HCT116 (cell line): ENCODE data around the gene XK.

Experiments used
- CEBPB ChIP-seq: IDR thresholded peaks from 2 replicates; pipeline ENCODE4 v1.6.1; 2012; ENCODE audit warnings: low read depth
- EGR1 ChIP-seq: IDR thresholded peaks from 2 replicates; pipeline ENCODE4 v1.6.1; 2012; ENCODE audit warnings: low read depth
- EZH2 ChIP-seq: fragments of 200-600 bp; sonication (generic); IDR thresholded peaks from 2 replicates; pipeline ENCODE4 v1.6.1; 2017; ENCODE audit warnings: antibody characterized with exemption, mixed run types
- POLR2A ChIP-seq: IDR thresholded peaks from 2 replicates; pipeline ENCODE4 v1.7.0; 2011; ENCODE audit warnings: borderline replicate concordance; ENCODE audit not compliant: insufficient read depth, insufficient read length; ENCODE audit errors: extremely low read depth
- RAD21 ChIP-seq: IDR thresholded peaks from 2 replicates; pipeline ENCODE4 v1.6.1; 2012; ENCODE audit warnings: low read depth, mild to moderate bottlenecking
- SIN3A ChIP-seq: IDR thresholded peaks from 2 replicates; pipeline ENCODE4 v1.6.1; 2012; ENCODE audit warnings: low read depth
- SRF ChIP-seq: IDR thresholded peaks from 2 replicates; pipeline ENCODE4 v1.6.1; 2012; ENCODE audit warnings: low read depth
- TCF7L2 ChIP-seq: IDR thresholded peaks from 2 replicates; pipeline ENCODE4 v1.7.0; 2011; ENCODE audit warnings: borderline replicate concordance, inconsistent platforms; ENCODE audit not compliant: insufficient read depth, insufficient read length; ENCODE audit errors: extremely low read depth
- ZNF274 ChIP-seq: fragments of 200-500 bp; sonication (Bioruptor generic); IDR thresholded peaks from 2 replicates; pipeline ENCODE4 v1.6.1; 2014; ENCODE audit warnings: mild to moderate bottlenecking, low read depth, low read length, inconsistent platforms
- TF ChIP-seq, protein P1 (sequence below): IDR thresholded peaks from 2 replicates; pipeline ENCODE4 v1.6.1; 2012; ENCODE audit warnings: low read depth
- TF ChIP-seq, protein P2 (sequence below), 3 experiments: fragments of 200-600 bp in 1 of 3; sonication (generic) in 1 of 3; IDR thresholded peaks in 2 of 3; conservative IDR thresholded peaks in 1 of 3; 2 replicates each; pipeline ENCODE4 v1.5.1; 2012 to 2017; ENCODE audit warnings: low read depth in 2 of 3, low read length in 2 of 3, antibody characterized with exemption in 1 of 3, borderline replicate concordance in 1 of 3, control low read depth in 1 of 3, mild to moderate bottlenecking in 1 of 3, mixed read lengths in 1 of 3, mixed run types in 1 of 3, moderate library complexity in 1 of 3; ENCODE audit not compliant: insufficient read depth in 1 of 3
- TF ChIP-seq, protein P3 (sequence below): IDR thresholded peaks from 2 replicates; pipeline ENCODE4 v1.6.1; 2012

DNA sequence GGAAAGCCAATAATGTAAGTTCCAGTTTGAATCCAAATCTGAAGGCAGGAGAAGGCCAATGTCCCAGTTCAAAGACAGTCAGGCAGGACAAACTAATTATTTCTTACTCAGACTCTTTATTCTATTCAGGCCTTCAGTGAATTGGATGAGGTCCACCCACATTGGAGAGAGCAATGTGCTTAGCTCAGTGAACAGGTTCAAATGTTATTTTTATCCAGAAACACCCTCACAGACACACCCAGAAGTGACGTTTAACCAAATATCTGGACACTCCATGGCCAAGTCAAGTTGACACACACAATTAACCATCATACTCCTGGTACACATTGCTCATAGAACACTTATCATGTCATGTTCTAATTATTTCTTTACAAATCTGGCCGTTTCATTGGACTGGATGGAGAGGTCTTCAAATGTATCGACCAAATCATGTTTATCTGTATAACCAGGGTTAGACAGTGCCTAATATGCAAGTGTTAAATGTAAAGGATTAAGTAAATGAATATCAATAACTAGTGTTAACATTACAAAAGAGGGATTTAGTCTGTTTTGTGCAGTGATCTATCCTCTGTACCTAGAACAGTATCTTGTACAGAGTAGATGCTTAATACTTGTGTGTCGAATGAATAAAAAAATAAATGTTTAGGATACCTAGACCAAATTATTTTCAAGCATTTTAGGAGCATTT lies 27.1 kb upstream of the XK start:
- TF ChIP-seq POLR2A = no peak
- TF ChIP-seq EZH2 = no peak
- TF ChIP-seq, protein P1, sequence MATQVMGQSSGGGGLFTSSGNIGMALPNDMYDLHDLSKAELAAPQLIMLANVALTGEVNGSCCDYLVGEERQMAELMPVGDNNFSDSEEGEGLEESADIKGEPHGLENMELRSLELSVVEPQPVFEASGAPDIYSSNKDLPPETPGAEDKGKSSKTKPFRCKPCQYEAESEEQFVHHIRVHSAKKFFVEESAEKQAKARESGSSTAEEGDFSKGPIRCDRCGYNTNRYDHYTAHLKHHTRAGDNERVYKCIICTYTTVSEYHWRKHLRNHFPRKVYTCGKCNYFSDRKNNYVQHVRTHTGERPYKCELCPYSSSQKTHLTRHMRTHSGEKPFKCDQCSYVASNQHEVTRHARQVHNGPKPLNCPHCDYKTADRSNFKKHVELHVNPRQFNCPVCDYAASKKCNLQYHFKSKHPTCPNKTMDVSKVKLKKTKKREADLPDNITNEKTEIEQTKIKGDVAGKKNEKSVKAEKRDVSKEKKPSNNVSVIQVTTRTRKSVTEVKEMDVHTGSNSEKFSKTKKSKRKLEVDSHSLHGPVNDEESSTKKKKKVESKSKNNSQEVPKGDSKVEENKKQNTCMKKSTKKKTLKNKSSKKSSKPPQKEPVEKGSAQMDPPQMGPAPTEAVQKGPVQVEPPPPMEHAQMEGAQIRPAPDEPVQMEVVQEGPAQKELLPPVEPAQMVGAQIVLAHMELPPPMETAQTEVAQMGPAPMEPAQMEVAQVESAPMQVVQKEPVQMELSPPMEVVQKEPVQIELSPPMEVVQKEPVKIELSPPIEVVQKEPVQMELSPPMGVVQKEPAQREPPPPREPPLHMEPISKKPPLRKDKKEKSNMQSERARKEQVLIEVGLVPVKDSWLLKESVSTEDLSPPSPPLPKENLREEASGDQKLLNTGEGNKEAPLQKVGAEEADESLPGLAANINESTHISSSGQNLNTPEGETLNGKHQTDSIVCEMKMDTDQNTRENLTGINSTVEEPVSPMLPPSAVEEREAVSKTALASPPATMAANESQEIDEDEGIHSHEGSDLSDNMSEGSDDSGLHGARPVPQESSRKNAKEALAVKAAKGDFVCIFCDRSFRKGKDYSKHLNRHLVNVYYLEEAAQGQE = no peak
- TF ChIP-seq, protein P2, sequence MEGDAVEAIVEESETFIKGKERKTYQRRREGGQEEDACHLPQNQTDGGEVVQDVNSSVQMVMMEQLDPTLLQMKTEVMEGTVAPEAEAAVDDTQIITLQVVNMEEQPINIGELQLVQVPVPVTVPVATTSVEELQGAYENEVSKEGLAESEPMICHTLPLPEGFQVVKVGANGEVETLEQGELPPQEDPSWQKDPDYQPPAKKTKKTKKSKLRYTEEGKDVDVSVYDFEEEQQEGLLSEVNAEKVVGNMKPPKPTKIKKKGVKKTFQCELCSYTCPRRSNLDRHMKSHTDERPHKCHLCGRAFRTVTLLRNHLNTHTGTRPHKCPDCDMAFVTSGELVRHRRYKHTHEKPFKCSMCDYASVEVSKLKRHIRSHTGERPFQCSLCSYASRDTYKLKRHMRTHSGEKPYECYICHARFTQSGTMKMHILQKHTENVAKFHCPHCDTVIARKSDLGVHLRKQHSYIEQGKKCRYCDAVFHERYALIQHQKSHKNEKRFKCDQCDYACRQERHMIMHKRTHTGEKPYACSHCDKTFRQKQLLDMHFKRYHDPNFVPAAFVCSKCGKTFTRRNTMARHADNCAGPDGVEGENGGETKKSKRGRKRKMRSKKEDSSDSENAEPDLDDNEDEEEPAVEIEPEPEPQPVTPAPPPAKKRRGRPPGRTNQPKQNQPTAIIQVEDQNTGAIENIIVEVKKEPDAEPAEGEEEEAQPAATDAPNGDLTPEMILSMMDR (IDR thresholded peaks at IDR 0.05 in 2 of 3, conservative IDR thresholded peaks at IDR 0.05 in 1 of 3; ENCODE audit: borderline replicate concordance in 1 of 3, insufficient read depth in 1 of 3, low read depth in 2 of 3, low read length in 2 of 3) = no peak
- no peak for TF ChIP-seq EGR1
- no peak for TF ChIP-seq ZNF274
- TF ChIP-seq CEBPB = no peak
- no peak for TF ChIP-seq TCF7L2
- TF ChIP-seq SRF = no peak
- TF ChIP-seq, protein P3, sequence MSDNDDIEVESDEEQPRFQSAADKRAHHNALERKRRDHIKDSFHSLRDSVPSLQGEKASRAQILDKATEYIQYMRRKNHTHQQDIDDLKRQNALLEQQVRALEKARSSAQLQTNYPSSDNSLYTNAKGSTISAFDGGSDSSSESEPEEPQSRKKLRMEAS = no peak
- TF ChIP-seq SIN3A = no peak
- no peak for TF ChIP-seq RAD21
